GM18526 (cell line): Measurements from ENCODE around the gene RAP1GAP.

Source experiments
- POLR2A ChIP-seq: IDR thresholded peaks from 3 replicates; pipeline ENCODE4 v1.6.1; 2011; ENCODE audit not compliant: insufficient read length; ENCODE audit errors: extremely low read depth

Gene RAP1GAP

DNA sequence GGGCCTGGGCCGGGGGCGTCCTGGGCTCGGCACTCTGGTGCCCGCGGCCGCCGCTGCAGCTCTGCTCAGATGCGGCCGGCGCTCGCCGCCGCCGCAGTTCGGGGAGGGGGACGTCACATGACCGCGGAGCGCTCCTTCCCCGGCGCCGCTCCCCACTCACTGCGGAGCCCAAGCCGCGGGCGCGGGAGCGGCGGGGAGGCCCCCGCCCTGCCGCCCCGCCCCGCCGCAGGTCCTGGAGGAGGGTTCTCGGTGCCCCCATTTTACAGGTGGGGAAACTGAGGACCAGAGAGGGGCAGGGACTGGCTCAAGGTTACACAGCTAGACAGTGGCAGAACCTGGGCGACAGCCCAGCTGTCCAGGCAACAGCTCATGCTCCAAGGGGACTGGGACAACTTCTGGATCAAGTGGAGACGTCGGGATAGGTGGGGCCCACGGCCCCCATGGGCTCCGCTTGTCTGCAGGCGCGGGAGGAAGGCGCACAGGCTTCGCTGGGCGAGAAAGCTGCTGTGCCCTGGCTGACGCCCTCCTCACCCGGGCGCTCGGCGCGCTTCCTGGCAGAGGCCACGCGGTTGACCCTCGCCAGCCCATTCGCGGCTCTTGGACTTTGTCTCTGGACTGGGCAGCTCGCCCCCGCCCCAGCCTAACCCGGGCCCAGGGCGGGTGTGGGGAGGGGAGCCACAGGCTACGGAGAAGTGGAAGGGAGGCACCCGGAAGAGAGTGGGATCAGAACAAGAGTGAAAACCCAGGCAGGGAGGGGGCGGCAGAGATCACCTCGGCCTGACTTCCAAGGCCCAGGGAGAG is at the start of gene RAP1GAP:
Gene RAP1GAP, minus strand, starts transcription at position 100 of the 801 bp plus-strand sequence. CDS start 49,325 bp downstream, outside the sequence.
- no peak for TF ChIP-seq POLR2A

GRCh38 chr1:21716169-21716568 is 47.0 kb upstream of the RAP1GAP start:
- TF ChIP-seq POLR2A: no peak

- no peak for TF ChIP-seq POLR2A
Measured at GRCh38 chr1:21707891-21708290, 38.7 kb upstream of the RAP1GAP start.

DNA sequence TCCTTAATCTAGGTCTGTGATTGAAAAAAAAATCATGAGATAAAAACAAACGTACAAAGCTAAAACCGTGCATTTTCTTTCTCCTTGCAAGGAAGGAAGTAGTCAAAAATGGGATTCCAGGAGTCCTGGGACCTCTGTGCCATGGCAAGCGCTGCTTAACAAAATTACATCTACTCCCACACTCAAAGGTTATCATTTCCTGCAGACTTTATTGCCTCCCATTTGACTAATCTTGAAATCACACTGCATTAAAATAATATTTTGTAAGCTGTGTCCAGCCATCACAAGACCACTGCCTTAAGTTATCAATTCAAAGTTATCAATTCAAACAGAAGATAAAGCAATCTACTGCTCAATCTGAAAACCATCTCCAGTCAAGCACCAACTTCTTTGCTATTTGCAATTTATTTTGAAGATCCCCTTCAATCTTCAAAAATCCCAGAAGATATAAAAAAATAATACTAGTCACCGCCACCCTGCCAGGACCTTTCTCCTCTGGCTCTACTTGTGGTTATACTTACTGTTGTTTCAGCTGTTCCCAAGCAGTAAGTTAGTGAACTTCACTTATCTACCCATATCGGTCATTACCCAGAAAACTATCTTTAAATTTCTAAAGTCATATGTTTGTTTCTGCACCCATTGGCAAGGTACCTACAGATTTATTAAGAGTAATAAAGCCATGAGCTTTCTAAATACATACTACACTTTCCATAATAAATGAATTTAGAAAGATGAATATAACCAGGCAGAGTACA is 38.1 kb upstream of the RAP1GAP start:
- TF ChIP-seq POLR2A: no peak

DNA sequence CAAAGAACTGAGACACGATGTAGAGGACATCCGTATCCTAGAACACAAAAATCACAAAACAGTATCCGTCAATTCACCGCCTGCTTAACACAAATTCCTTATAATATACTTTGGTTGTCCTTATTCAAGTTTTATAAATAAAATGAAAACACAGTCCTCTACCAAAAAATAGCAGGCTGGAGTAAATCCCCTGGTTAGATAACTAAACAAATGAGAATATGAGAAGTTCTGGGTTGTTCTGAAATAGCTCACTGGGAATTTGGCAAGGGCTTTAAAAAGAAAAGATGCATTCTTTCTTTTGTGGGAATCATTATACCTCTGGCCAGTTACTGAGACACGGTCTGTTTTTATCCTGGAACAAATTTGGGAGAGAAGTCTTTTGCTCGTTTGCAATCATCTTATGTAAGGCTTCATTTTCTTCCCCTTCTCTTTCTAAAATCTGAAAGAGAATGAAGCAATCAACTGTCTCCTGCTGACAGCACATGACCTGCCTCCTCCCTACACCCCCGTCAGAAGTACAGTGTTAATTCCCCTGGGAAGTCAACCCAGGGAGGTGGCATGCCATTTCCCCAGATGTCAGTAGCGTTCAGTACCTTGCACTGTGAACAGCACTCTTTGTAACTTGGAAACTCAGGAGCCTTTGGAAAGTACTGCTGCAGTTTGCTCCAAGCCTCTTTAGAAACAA is 37.1 kb upstream of the RAP1GAP start:
- TF ChIP-seq POLR2A: no peak

- TF ChIP-seq POLR2A: no peak
Measured at GRCh38 chr1:21705303-21705980, 36.3 kb upstream of the RAP1GAP start.

GRCh38 chr1:21704145-21704544 is 35.0 kb upstream of the RAP1GAP start:
- TF ChIP-seq POLR2A: no peak

- no peak for TF ChIP-seq POLR2A
Measured at GRCh38 chr1:21703318-21703963, 34.3 kb upstream of the RAP1GAP start.

DNA sequence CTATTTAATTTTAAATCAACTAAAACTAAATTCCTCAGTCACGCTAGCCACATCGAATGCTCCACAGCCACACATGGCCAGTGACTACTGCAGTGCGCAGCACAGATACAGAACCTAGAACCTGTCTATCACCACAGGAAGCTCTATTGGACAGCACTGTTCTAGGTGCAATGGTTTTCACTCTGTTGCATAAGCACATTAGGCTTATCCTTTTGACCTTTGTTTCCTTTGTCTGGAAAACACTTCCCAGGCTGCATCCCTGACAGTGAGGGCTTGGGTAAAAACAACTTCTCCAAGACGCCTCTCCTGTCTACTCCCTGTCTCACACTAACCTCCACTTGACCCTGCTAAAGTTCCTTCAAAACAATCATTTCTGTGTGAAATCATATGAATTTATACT is 33.6 kb upstream of the RAP1GAP start:
- no peak for TF ChIP-seq POLR2A

DNA sequence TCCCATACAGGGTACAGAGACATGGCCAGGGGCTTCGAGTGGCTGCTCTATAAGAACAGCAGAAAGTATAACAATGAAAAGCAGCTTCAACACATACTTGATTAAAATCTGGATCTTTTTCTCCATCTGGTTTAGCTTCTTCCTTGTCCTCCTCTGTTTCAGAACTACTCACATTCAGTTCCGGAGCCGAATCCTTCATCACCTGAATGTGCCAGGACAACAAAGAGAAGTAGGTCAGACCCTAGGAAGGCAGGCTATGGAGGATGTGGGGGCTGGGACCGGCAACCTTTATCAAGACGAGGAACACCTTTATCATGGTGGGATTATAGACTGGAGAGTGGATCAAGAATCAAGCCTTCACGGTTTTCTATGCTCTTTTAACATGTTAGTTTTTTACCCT is 32.2 kb upstream of the RAP1GAP start:
- TF ChIP-seq POLR2A: no peak

DNA sequence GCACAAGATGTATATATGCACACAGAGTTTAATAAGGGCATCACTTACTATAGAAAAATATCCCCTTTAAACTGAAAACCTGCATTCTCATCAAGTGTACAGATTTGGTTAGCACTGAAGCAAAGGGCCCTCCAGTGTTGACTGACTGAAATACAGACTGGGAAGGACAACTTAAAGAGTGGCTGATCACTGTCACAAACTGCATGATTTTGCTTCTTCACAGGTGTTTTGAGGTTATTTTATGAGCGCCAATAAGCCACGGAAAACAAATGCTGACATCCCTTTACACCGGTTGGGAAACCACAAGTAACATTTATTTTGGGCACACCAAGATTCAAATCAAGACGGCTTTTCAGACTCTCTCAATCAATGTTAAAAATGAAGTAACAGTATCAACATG is 30.9 kb upstream of the RAP1GAP start:
- no peak for TF ChIP-seq POLR2A

DNA sequence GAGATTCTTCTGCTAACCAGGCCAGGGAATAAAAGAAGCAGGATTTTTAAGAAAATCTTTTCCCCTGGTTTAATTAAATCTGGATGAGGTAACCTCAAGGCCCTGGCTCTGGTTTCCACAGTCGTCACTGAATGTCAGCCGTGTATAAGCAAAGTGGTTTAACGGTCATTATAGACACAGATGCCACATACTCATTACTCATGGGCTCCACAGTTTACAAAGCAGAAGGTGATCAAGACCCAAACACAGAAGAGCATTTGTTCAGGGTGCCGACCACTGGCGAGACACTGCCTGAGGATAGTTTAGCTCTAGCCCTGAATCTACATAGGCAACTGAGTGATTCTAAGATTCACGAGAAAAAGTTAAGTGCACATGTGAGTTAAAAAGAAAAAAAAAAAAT is 27.8 kb upstream of the RAP1GAP start:
- TF ChIP-seq POLR2A: no peak

DNA sequence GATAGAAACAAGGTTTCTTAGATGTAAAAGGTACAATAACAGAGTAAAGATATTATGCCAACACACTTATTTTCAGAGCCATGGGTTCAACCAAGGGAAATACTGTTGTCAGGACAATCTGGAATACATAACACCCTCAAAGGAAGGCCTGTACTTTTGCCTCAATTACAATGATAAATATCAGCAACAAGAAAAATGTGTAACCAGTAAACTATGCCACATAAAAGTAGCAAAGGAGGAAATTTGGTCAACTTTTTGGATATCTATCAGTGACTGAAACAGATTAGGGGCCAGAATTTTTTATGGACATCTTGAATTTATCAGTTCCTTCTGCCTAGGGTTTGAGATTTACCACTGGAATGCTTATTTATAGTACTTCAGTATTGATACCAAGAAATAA is 24.6 kb upstream of the RAP1GAP start:
- TF ChIP-seq POLR2A: no peak

- TF ChIP-seq POLR2A: no peak
Measured at GRCh38 chr1:21691739-21692138, 22.6 kb upstream of the RAP1GAP start.
